GM12878 (cell line): Measurements from ENCODE around the gene C18orf63. TPM values are rescaled to one million over a fixed set of nuclear protein-coding genes. Genes with fewer than 3 reads are reported as not detected.

Source experiments
- ATAC-seq: fragments of 200-7000 bp; cut with Tn5 transposase; 3 replicates; pipeline ENCODE4 v1.9.1; 2020; ENCODE audit warnings: mild to moderate bottlenecking, moderate library complexity
- BruUV-seq: library from RNA; stranded (reverse); fragments of 400-500 nt; replicated peaks from 2 replicates; lab custom pipeline; 2021; lab: Mats Ljungman, UMichigan
- CTCF ChIA-PET: fragments of 300-600 bp; sonication (Branson Sonifier 250); formaldehyde crosslinking; extraction: SDS; loops from one replicate; lab custom pipeline; 2021; ENCODE audit warnings: inconsistent platforms; lab: Yijun Ruan, JAX
- POLR2A ChIA-PET: fragments of 350-600 bp; formaldehyde crosslinking; extraction: SDS; loops from one replicate; lab custom pipeline; 2021; ENCODE audit warnings: inconsistent platforms; lab: Charles Lee
- RAD21 ChIA-PET: fragments of 300-600 bp; sonication (Branson Sonifier 250); formaldehyde crosslinking; loops from one replicate; lab custom pipeline; 2023; ENCODE audit warnings: antibody characterized with exemption; ENCODE audit not compliant: unreplicated experiment; lab: Charles Lee
- SMC1A ChIA-PET: fragments of 300-600 bp; sonication (Branson Sonifier 250); formaldehyde crosslinking; loops from one replicate; lab custom pipeline; 2023; ENCODE audit not compliant: unreplicated experiment, uncharacterized antibody; lab: Charles Lee
- DNase-seq: peaks from one replicate; pipeline ENCODE4 v3.0.0-alpha.2; 2011; ENCODE audit warnings: low read depth, low spot score
- FAIRE-seq: peaks from 3 replicates; lab custom pipeline; 2011; peaks lifted over from hg19 to GRCh38; lab: Jason Lieb, UNC
- H2AFZ ChIP-seq: 2 replicates; pipeline ENCODE4 v1.6.0; 2011; ENCODE audit warnings: low read depth, low read length, control low read depth; ENCODE audit not compliant: control insufficient read depth
- H3K27ac ChIP-seq: 2 replicates; pipeline ENCODE4 v1.5.1; 2011; ENCODE audit warnings: control low read depth; ENCODE audit not compliant: control insufficient read depth, insufficient read depth
- H3K27me3 ChIP-seq, 2 experiments: replicated peaks in 1 of 2; 2 replicates each; pipeline versions ENCODE4 v1.6.0 to v1.6.1; 2011; ENCODE audit warnings: low read length in 1 of 2; ENCODE audit not compliant: control insufficient read depth in 2 of 2, insufficient read depth in 2 of 2
- H3K36me3 ChIP-seq, 2 experiments: 2 replicates each; pipeline ENCODE4 v1.5.1; 2011; ENCODE audit warnings: low read length in 1 of 2; ENCODE audit not compliant: control insufficient read depth in 2 of 2, insufficient read depth in 2 of 2
- H3K4me1 ChIP-seq: 2 replicates; pipeline ENCODE4 v1.6.1; 2011; ENCODE audit warnings: mild to moderate bottlenecking, low read length, moderate library complexity, mixed read lengths; ENCODE audit not compliant: control insufficient read depth, insufficient read depth
- H3K4me2 ChIP-seq: 2 replicates; pipeline ENCODE4 v1.6.0; 2011; ENCODE audit warnings: control low read depth; ENCODE audit not compliant: control insufficient read depth, insufficient read depth
- H3K4me3 ChIP-seq: fragments of 200-600 bp; sonication (generic); 2 replicates; pipeline ENCODE4 v1.5.1; 2016
- H3K79me2 ChIP-seq: 2 replicates; pipeline ENCODE4 v1.6.0; 2011; ENCODE audit warnings: low read length; ENCODE audit not compliant: control insufficient read depth, insufficient read depth
- H3K9ac ChIP-seq: 2 replicates; pipeline ENCODE4 v1.8.0; 2011; ENCODE audit warnings: low read length, control low read depth, mixed read lengths; ENCODE audit not compliant: control insufficient read depth, insufficient read depth
- H3K9me3 ChIP-seq: replicated peaks from 3 replicates; pipeline ENCODE4 v1.5.1; 2011; ENCODE audit warnings: mild to moderate bottlenecking, low read length; ENCODE audit not compliant: control insufficient read depth, insufficient read depth
- H4K20me1 ChIP-seq: 2 replicates; pipeline ENCODE4 v1.6.0; 2011; ENCODE audit not compliant: control insufficient read depth, insufficient read depth
- ATF2 ChIP-seq: IDR thresholded peaks from 2 replicates; pipeline ENCODE4 v1.6.1; 2012; ENCODE audit warnings: low read length, inconsistent platforms
- EGR1 ChIP-seq, 2 experiments: IDR thresholded peaks; 1 replicate in 1 of 2; 2 replicates in 1 of 2; pipeline ENCODE4 v1.6.1; 2011 to 2012; ENCODE audit warnings: low read depth in 2 of 2, low read length in 2 of 2, borderline replicate concordance in 1 of 2, mild to moderate bottlenecking in 1 of 2, moderate library complexity in 1 of 2
- ELK1 ChIP-seq: IDR thresholded peaks from 2 replicates; pipeline ENCODE4 v1.6.1; 2012; ENCODE audit warnings: low read depth, low read length, improper control_type of control experiment
- JUNB ChIP-seq: IDR thresholded peaks from 2 replicates; pipeline ENCODE4 v1.6.1; 2016; ENCODE audit warnings: antibody characterized with exemption, mild to moderate bottlenecking
- LARP7 ChIP-seq: fragments of 450-650 bp; IDR thresholded peaks from 2 replicates; pipeline ENCODE4 v1.6.1; 2017; ENCODE audit warnings: mild to moderate bottlenecking
- MXI1 ChIP-seq: fragments of 150-350 bp; IDR thresholded peaks from 2 replicates; pipeline ENCODE4 v1.6.1; 2011; ENCODE audit warnings: low read depth, mild to moderate bottlenecking, inconsistent platforms, low read length, improper control_type of control experiment
- NRF1 ChIP-seq: conservative IDR thresholded peaks from 2 replicates; pipeline ENCODE4 v1.6.1; 2011; ENCODE audit warnings: mild to moderate bottlenecking, low read depth, low read length, improper control_type of control experiment
- PAX5 ChIP-seq: IDR thresholded peaks from 2 replicates; pipeline ENCODE4 v1.6.1; 2011; ENCODE audit warnings: low read depth, low read length, borderline replicate concordance
- RCOR1 ChIP-seq: conservative IDR thresholded peaks from 2 replicates; pipeline ENCODE4 v1.6.1; 2012; ENCODE audit warnings: low read depth, low read length, improper control_type of control experiment
- STAT3 ChIP-seq: IDR thresholded peaks from 2 replicates; pipeline ENCODE4 v1.6.1; 2011; ENCODE audit warnings: low read depth, low read length, improper control_type of control experiment
- TCF3 ChIP-seq: IDR thresholded peaks from 2 replicates; pipeline ENCODE4 v1.6.1; 2012; ENCODE audit warnings: low read depth, mild to moderate bottlenecking, low read length, borderline replicate concordance; ENCODE audit not compliant: insufficient read depth
- ZBTB4 ChIP-seq: fragments of 450-650 bp; formaldehyde crosslinking; IDR thresholded peaks from 2 replicates; pipeline ENCODE4 v1.4.0; 2022; ENCODE audit warnings: mild to moderate bottlenecking, moderate library complexity
- ZNF622 ChIP-seq: fragments of 450-650 bp; IDR thresholded peaks from 2 replicates; pipeline ENCODE4 v1.6.1; 2017; ENCODE audit warnings: mild to moderate bottlenecking, inconsistent platforms
- WGBS: methylation state at CpG from one replicate; pipeline ENCODE4 v1.1.6; 2016; ENCODE audit warnings: low lambda C conversion rate; ENCODE audit not compliant: insufficient replicate concordance, insufficient coverage; ENCODE audit errors: missing lambda C conversion rate; 5-methylcytosine and 5-hydroxymethylcytosine counted together
- in situ Hi-C: fragments of 300-500 bp; cut with MboI; formaldehyde crosslinking; loops from 9 replicates; pipeline ENCODE4 v1.14.3; 2018; ENCODE audit warnings: mixed read lengths
- intact Hi-C: fragments of 100-400 bp; cut with micrococcal nuclease; formaldehyde crosslinking; loops from one replicate; pipeline ENCODE4 v1.14.2; 2022; ENCODE audit not compliant: unreplicated experiment
- polyA plus RNA-seq, 11 experiments: library from polyadenylated mRNA; depleted of rRNA in 4 of 11; unstranded in 6 of 11; stranded (reverse) in 5 of 11; fragments of >200 nt; fragmentation: Nextera tagmentation in 4 of 11; fragmentation: Illumina TruSeq in 1 of 11; extraction: Ambion mirVana in 4 of 11; extraction: Trizol in 1 of 11; gene quantifications; 1 replicate in 1 of 11; 2 replicates in 10 of 11; pipeline versions ENCODE4 v1.2.1 to v1.2.3, GENCODE V29; 2011 to 2016; ENCODE audit warnings: inconsistent platforms in 2 of 11, missing spikeins in 2 of 11, low read depth in 1 of 11
- total RNA-seq, 4 experiments: library from RNA; depleted of rRNA in 3 of 4; stranded (reverse); fragments of >200 nt in 3 of 4; fragmentation: Illumina TruSeq in 1 of 4; extraction: Trizol in 1 of 4; gene quantifications; 2 replicates each; pipeline versions ENCODE4 v1.2.1 to v1.2.3, GENCODE V29; 2013 to 2021
- TF ChIP-seq, protein P1 (sequence below): fragments of 450-650 bp; IDR thresholded peaks from 2 replicates; pipeline ENCODE4 v1.6.1; 2018; ENCODE audit warnings: borderline replicate concordance, mild to moderate bottlenecking; ENCODE audit not compliant: partially characterized antibody

The C18orf63 gene
- total and polyA plus RNA-seq, 10 of the 15 experiments (the other 5 are each of a cell fraction or from before 2014, with no cell fraction given) = not detected

DNA sequence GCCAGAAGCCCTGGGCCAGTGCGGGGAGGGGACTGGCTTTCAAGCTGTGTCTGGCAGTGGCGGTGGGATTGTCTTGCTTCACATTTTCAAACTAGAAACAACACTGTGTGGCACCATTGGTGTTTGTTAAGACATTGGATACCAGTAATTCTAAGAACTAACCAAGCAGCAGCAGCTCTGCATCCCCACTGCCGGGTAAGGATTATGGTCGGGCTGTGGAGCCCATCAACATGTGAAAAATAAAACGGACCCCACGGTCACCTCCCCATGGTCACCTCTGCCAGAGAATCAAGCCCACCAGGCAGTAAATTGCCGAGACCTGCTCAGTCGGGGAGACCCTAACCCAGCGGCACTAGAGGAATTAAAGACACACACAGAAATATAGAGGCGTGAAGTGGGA, 65.3 kb downstream of the C18orf63 start:
- DNase-seq = no peak
- Histone ChIP-seq H3K4me1 (peaks cover 4% of the 10 kb centered on the region), H3K4me3 (no peak overlapping the region), H3K79me2 (no peaks in the 10 kb centered on the region), H3K9me3 (no peaks in the 10 kb centered on the region; the same call in 2 of the 3 replicates), H3K4me2 (no peak overlapping the region), H3K9ac (no peak overlapping the region), H2AFZ (no peak overlapping the region), H3K27me3 (peaks cover 3 to 4% of the 10 kb centered on the region in 2 experiments; a peak in 3 of 4 replicates), H4K20me1 (no peaks in the 10 kb centered on the region), H3K36me3 (no peaks in the 10 kb centered on the region), H3K27ac (no peak overlapping the region)
- SMC1A ChIA-PET = no interaction called here
- no TSS peak for BruUV-seq
- TF ChIP-seq, protein P1, sequence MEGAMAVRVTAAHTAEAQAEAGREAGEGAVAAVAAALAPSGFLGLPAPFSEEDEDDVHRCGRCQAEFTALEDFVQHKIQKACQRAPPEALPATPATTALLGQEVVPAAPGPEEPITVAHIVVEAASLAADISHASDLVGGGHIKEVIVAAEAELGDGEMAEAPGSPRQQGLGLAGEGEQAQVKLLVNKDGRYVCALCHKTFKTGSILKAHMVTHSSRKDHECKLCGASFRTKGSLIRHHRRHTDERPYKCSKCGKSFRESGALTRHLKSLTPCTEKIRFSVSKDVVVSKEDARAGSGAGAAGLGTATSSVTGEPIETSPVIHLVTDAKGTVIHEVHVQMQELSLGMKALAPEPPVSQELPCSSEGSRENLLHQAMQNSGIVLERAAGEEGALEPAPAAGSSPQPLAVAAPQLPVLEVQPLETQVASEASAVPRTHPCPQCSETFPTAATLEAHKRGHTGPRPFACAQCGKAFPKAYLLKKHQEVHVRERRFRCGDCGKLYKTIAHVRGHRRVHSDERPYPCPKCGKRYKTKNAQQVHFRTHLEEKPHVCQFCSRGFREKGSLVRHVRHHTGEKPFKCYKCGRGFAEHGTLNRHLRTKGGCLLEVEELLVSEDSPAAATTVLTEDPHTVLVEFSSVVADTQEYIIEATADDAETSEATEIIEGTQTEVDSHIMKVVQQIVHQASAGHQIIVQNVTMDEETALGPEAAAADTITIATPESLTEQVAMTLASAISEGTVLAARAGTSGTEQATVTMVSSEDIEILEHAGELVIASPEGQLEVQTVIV = no peak
- TF ChIP-seq TCF3 = no peak
- TF ChIP-seq STAT3 = no peak
- TF ChIP-seq JUNB = no peak
- no peak for TF ChIP-seq ELK1
- TF ChIP-seq NRF1 = no peak
- TF ChIP-seq RCOR1 = no peak
- no peak for TF ChIP-seq LARP7
- no peak for TF ChIP-seq ZBTB4
- no peak for TF ChIP-seq PAX5
- TF ChIP-seq ATF2 = no peak
- no peak for TF ChIP-seq EGR1 (IDR thresholded peaks at IDR 0.05; ENCODE audit: borderline replicate concordance in 1 of 2, low read depth in 2 of 2, low read length in 2 of 2)
- no peak for TF ChIP-seq MXI1
- no peak for TF ChIP-seq ZNF622
- no peak for FAIRE-seq
- in situ Hi-C loops = no loop called here
- RAD21 ChIA-PET = no interaction called here
- POLR2A ChIA-PET = no interaction called here
- CTCF ChIA-PET = no interaction called here
- intact Hi-C loops = no loop called here
- no peak for ATAC-seq
- WGBS = 28% methylated on average over 10 of the region's 10 CpGs
